Measurements from ENCODE around the gene CLK1. TPM values are rescaled to one million over a fixed set of nuclear protein-coding genes. Genes with fewer than 3 reads are reported as not detected.
"Not testable (repeated sequence)": the region's sequence is repeated elsewhere in the genome, so short reads cannot be mapped to it uniquely, and the experiment has no call there.

CLK1 gene
- total RNA-seq, 1 donor from 2014 or later: 106 TPM

DNA sequence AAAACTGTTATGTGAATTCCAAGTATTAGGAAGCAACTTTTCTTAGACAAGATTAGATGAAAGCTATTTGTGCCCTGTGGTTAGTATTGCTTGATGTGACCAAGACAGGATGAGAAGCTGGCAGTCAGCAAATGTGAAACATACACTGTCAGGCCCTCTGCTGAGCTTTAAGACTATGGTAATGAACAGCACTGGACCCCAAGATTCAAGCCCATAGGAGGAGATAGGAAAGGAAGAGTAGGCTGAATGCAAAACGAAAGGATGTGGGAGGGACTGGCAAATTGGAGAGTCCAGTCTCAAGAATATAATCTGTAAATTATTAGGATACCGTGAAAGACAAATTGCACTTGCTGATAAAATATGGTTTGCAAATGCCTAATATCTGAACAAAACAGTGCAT is 36.4 kb downstream of the CLK1 start:
- Mint-ChIP-seq H3K4me3 (no peak overlapping the region), H3K36me3 (no peaks in the 10 kb centered on the region), H3K9me3 (no peaks in the 10 kb centered on the region), H3K4me1 (ENCODE audit: unreplicated experiment) (no peaks in the 10 kb centered on the region), H3K27me3 (peaks cover 4% of the 10 kb centered on the region), H3K27ac (no peak overlapping the region)
- DNase-seq (ENCODE audit: extremely low spot score, unreplicated experiment): no peak
- no peak for TF ChIP-seq CTCF (conservative IDR thresholded peaks at IDR 0.05)

DNA sequence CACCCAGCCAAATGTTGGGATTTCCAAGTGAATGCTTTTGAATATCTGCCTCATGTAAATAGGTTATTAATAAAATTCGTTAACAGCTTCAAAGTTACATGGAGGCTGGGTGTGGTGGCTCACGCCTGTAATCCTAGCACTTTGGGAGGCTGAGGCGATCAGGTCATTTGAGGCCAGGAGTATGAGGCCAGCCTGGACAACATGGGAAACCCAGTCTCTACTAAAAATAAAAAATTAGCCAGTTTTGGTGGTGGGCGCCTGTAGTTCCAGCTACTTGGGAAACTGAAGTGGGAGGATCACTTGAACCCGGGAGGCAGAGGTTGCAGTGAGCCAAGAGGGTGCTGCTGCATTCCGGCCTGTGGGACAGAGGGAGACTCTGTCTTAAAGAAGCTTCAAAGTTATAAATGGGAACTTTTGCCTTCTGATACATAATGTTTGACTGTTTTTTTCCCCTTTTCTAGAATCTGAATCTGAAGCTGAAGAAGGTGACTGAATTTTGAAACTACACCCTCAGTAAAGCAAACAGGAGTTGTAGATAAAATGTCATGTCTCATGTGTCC is 42.7 kb downstream of the CLK1 start:
- H3K9me3 Mint-ChIP-seq: no peaks in the 10 kb centered on the region
- DNase-seq (ENCODE audit: extremely low spot score, unreplicated experiment): no peak
- H3K4me3 Mint-ChIP-seq: no peak overlapping the region
- no peaks in the 10 kb centered on the region for H3K27me3 Mint-ChIP-seq
- TF ChIP-seq CTCF (conservative IDR thresholded peaks at IDR 0.05): no peak
- H3K4me1 Mint-ChIP-seq (ENCODE audit: unreplicated experiment): no peaks in the 10 kb centered on the region
- peaks cover 21% of the 10 kb centered on the region for H3K36me3 Mint-ChIP-seq
- no peak overlapping the region for H3K27ac Mint-ChIP-seq

DNA sequence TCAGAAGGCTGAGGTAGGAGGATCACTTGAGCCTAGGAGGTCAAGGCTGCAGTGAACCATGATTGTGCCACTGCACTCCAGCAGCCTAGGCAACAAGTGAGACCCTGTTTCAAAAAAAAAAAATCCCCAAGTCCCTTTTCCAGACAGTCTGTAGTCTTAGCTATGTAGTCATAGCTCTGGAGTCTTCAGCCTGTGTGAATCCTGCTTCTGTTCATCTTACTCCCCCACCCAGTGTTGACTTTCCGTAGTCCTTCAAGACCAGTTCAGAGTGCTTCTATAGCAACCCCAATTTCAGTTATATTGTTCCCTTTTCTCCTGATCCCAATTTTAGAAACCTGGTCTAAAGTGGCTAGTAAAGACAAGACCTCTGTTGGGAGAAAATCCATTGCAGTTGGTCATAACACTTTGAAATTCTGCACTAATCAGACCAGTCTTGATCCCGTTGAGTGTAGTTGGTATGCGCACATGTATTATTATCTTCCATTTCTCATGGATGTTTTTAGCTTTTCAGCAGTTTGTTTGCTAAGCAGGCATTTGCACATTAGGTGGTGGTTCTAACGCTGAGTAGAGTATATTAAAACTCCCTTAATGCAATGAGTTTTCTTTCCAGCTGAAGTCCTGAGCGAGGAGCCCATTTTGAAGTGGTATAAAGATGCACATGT is 43.8 kb downstream of the CLK1 start:
- H3K4me1 Mint-ChIP-seq (ENCODE audit: unreplicated experiment): no peaks in the 10 kb centered on the region
- no peak for TF ChIP-seq CTCF (conservative IDR thresholded peaks at IDR 0.05)
- no peak for DNase-seq (ENCODE audit: extremely low spot score, unreplicated experiment)
- no peak overlapping the region for H3K4me3 Mint-ChIP-seq
- no peaks in the 10 kb centered on the region for H3K9me3 Mint-ChIP-seq
- peaks cover 27% of the 10 kb centered on the region for H3K36me3 Mint-ChIP-seq
- H3K27ac Mint-ChIP-seq: peak overlapping the region; percentile 44
- H3K27me3 Mint-ChIP-seq: no peaks in the 10 kb centered on the region

GRCh38 chr2:200818732-200819131 is 45.7 kb downstream of the CLK1 start:
- H3K27me3 Mint-ChIP-seq; H3K4me1 Mint-ChIP-seq (ENCODE audit: unreplicated experiment); DNase-seq (ENCODE audit: extremely low spot score, unreplicated experiment); H3K27ac Mint-ChIP-seq; H3K9me3 Mint-ChIP-seq; H3K4me3 Mint-ChIP-seq: not testable (repeated sequence)
- H3K36me3 Mint-ChIP-seq: peaks cover 43% of the 10 kb centered on the region

DNA sequence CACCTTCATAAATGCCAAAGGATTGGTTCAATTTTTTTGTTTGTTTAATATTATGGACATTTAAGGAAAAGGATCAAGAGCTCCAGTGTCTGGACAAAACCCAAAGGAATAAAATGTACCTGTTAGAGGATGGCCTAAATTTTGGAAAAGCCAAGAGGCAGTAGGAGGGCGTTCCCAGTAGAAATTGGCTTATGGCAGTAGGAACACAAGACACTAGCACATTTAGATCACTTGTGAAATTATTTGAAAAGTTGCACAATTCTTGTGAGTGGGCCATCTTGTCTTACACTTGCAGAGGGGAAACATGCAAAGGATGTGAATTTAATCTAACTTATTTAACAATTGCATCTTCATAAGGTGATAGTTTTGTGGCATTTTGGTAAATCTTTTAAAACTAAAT is 49.5 kb downstream of the CLK1 start:
- Mint-ChIP-seq H3K36me3 (peaks cover 38% of the 10 kb centered on the region), H3K27ac (no peak overlapping the region), H3K4me1 (ENCODE audit: unreplicated experiment) (peaks cover 24% of the 10 kb centered on the region), H3K27me3 (no peaks in the 10 kb centered on the region), H3K9me3 (no peaks in the 10 kb centered on the region), H3K4me3 (peak overlapping the region; percentile 65)
- TF ChIP-seq CTCF (conservative IDR thresholded peaks at IDR 0.05): no peak
- no peak for DNase-seq (ENCODE audit: extremely low spot score, unreplicated experiment)

DNA sequence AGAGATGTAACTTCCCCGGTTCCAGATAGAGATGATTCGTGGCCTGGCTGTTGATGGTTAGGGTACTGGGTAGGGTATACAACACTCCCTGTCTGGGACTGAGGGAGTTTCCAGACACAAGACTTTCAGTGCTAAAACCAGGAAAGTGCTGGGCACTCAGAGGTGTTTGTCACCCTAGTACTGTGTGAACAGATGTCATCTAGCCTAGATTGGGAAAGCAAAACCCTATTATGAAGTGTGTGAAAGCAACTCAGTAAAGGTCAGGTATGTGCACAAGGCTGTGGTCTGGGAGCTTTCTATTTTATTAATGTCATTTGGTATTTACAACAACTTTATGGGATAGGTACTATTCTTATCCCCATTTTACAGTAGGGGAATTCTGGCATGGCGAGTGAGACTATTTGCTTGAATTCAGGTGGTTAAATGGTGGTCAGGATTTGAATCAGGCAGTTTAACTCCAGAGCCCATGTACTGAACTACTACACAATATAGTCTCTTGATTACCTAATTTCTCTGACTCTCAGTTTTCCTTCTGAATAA is 50.1 kb downstream of the CLK1 start:
- no peak for TF ChIP-seq CTCF (conservative IDR thresholded peaks at IDR 0.05)
- Mint-ChIP-seq H3K36me3 (peaks cover 38% of the 10 kb centered on the region), H3K4me1 (ENCODE audit: unreplicated experiment) (peaks cover 24% of the 10 kb centered on the region), H3K27ac (peak overlapping the region; percentile 60), H3K27me3 (no peaks in the 10 kb centered on the region), H3K9me3 (no peaks in the 10 kb centered on the region), H3K4me3 (peak overlapping the region; percentile 65)
- no peak for DNase-seq (ENCODE audit: extremely low spot score, unreplicated experiment)
